GM06990 (cell line): ENCODE results near the gene IL31.

ENCODE experiments used
- DNase-seq: peaks from one replicate; pipeline ENCODE4 v3.0.0-alpha.2; 2011; ENCODE audit not compliant: insufficient read length; ENCODE audit errors: extremely low read depth
- H3K27me3 ChIP-seq: replicated peaks from 2 replicates; pipeline ENCODE4 v1.6.0; 2011; ENCODE audit warnings: low read length; ENCODE audit not compliant: control insufficient read depth, insufficient read depth
- H3K36me3 ChIP-seq: 2 replicates; pipeline ENCODE4 v1.5.1; 2011; ENCODE audit warnings: low read length; ENCODE audit not compliant: control insufficient read depth, insufficient read depth
- H3K4me3 ChIP-seq: replicated peaks from 2 replicates; pipeline ENCODE4 v1.5.1; 2011; ENCODE audit warnings: low read depth, mild to moderate bottlenecking, control low read depth, low read length
- CTCF ChIP-seq: IDR thresholded peaks from 2 replicates; pipeline ENCODE4 v1.5.1; 2011; ENCODE audit warnings: low read length, control low read depth, mild to moderate bottlenecking, inconsistent platforms; ENCODE audit not compliant: insufficient read depth, poor library complexity, severe bottlenecking

IL31 gene

GRCh38 chr12:122126342-122126635 lies 47.7 kb downstream of the IL31 start:
- Histone ChIP-seq H3K27me3 (no peaks in the 10 kb centered on the region), H3K36me3 (peaks cover 4% of the 10 kb centered on the region), H3K4me3 (no peak overlapping the region)
- no peak for DNase-seq
- TF ChIP-seq CTCF = no peak

- no peak for DNase-seq
- TF ChIP-seq CTCF = no peak
- Histone ChIP-seq H3K36me3 (peaks cover 4% of the 10 kb centered on the region), H3K27me3 (no peaks in the 10 kb centered on the region), H3K4me3 (no peak overlapping the region)
Measured at GRCh38 chr12:122125452-122126341, 48.3 kb downstream of the IL31 start.

- TF ChIP-seq CTCF = no peak
- no peaks in the 10 kb centered on the region; the same call in 1 of the 2 replicates for H3K36me3 ChIP-seq
- no peaks in the 10 kb centered on the region for H3K27me3 ChIP-seq
- DNase-seq = no peak
- no peak overlapping the region for H3K4me3 ChIP-seq
Measured at GRCh38 chr12:122124370-122124769, 49.7 kb downstream of the IL31 start.

- no peak for DNase-seq
- no peak for TF ChIP-seq CTCF
- H3K27me3 ChIP-seq = no peaks in the 10 kb centered on the region
- no peak overlapping the region for H3K4me3 ChIP-seq
- H3K36me3 ChIP-seq = no peaks in the 10 kb centered on the region
Measured at GRCh38 chr12:122123761-122124145, 50.3 kb downstream of the IL31 start.

- H3K36me3 ChIP-seq = no peaks in the 10 kb centered on the region
- H3K4me3 ChIP-seq = no peak overlapping the region
- H3K27me3 ChIP-seq = no peaks in the 10 kb centered on the region
- peak; percentile 71 for TF ChIP-seq CTCF
- peak; percentile 50 for DNase-seq
Measured at GRCh38 chr12:122123051-122123760, 50.8 kb downstream of the IL31 start.
